Ovary (tissue), 9 donors: ENCODE measurements around the gene PER2. TPM values are rescaled to one million over a fixed set of nuclear protein-coding genes. Genes with fewer than 3 reads are reported as not detected.

Experiments
- DNase-seq, 5 donors: peaks; one replicate each; pipeline ENCODE4 v3.0.0-alpha.2; 2019 to 2020
- H3K27ac ChIP-seq, 2 donors: fragments of 200-600 bp; one replicate each; pipeline versions ENCODE4 v1.5.1 to v1.8.0; 2019 to 2022
- H3K27me3 ChIP-seq: fragments of 200-600 bp; one replicate; pipeline ENCODE4 v1.8.0; 2022
- H3K36me3 ChIP-seq: fragments of 200-600 bp; sonication (generic); one replicate; pipeline ENCODE4 v1.5.1; 2019
- H3K4me1 ChIP-seq: one replicate; pipeline ENCODE4 v1.8.1; 2013; ENCODE audit warnings: mild to moderate bottlenecking, moderate library complexity; ENCODE audit not compliant: insufficient read depth
- H3K4me3 ChIP-seq: fragments of 200-600 bp; sonication (generic); one replicate; pipeline ENCODE4 v1.5.1; 2017
- H3K9me3 ChIP-seq, 2 donors: fragments of 200-600 bp in 1 of 2; sonication (generic) in 1 of 2; one replicate each; pipeline versions ENCODE4 v1.5.1 to v1.8.1; 2013 to 2019; ENCODE audit warnings: mild to moderate bottlenecking in 1 of 2, moderate library complexity in 1 of 2
- EP300 ChIP-seq: sonication (generic); formaldehyde crosslinking; IDR thresholded peaks from one replicate; pipeline ENCODE4 v1.6.1; 2017; ENCODE audit warnings: antibody characterized with exemption
- POLR2A ChIP-seq: fragments of 450-650 bp; IDR thresholded peaks from one replicate; pipeline ENCODE4 v1.6.1; 2017; ENCODE audit warnings: antibody characterized with exemption, mild to moderate bottlenecking, moderate library complexity
- WGBS, 3 donors: extraction: QIAGEN DNeasy Blood & Tissue Kit in 1 of 3; methylation state at CpG; one replicate each; pipeline versions ENCODE4 v1.1.5 to v1.1.7; 2013 to 2017; 5-methylcytosine and 5-hydroxymethylcytosine counted together
- intact Hi-C, 4 donors: fragments of 100-400 bp; cut with DNase I; formaldehyde crosslinking; loops; one replicate each; pipeline versions ENCODE4 v1.11.0 to v1.15.1; 2022 to 2023
- polyA plus RNA-seq, 2 donors: library from polyadenylated mRNA; stranded (reverse); fragments of 200-250 nt in 1 of 2; fragments of 350-450 nt in 1 of 2; fragmentation: Illumina TruSeq in 1 of 2; extraction: RNeasy Lipid Tissue Mini Kit (QIAGEN cat#74804) in 1 of 2; gene quantifications; one replicate each; pipeline ENCODE4 v1.2.3, GENCODE V29; 2013 to 2014
- total RNA-seq, 7 donors: library from RNA; depleted of rRNA in 2 of 7; stranded (reverse); fragments of >200 nt in 2 of 7; fragmentation: NEBNext Ultra II Directional in 3 of 7; extraction: Animal tissue kit (Norgen Biotek cat#: 25700) in 3 of 7; gene quantifications; one replicate each; pipeline versions ENCODE4 v1.1.0 to v1.2.4, GENCODE V29; 2016 to 2023
- TF ChIP-seq, protein P1 (sequence below), 3 donors: fragments of 450-650 bp in 2 of 3; fragments of 200-600 bp in 1 of 3; IDR thresholded peaks; one replicate each; pipeline versions ENCODE4 v1.5.1 to v1.8.0; 2016 to 2022; ENCODE audit warnings: antibody characterized with exemption in 3 of 3, mild to moderate bottlenecking in 1 of 3
- donor health status: DM: no; HTN: no; CAD: no; lungs with moderate emphysema.
- donor health status: DM: no; HTN: no; CAD: no.
- donor health status: Bipolar disorder and iron deficiency.
- donor health status: DM: yes; HTN: yes; CAD: no.
- donor health status: DM: no; HTN: no; CAD: no.
- donor health status: DM: yes; HTN: yes; CAD: no.

PER2 gene
- total and polyA plus RNA-seq, 9 donors = 8.1 to 34.5 (median 22.4) TPM

DNA sequence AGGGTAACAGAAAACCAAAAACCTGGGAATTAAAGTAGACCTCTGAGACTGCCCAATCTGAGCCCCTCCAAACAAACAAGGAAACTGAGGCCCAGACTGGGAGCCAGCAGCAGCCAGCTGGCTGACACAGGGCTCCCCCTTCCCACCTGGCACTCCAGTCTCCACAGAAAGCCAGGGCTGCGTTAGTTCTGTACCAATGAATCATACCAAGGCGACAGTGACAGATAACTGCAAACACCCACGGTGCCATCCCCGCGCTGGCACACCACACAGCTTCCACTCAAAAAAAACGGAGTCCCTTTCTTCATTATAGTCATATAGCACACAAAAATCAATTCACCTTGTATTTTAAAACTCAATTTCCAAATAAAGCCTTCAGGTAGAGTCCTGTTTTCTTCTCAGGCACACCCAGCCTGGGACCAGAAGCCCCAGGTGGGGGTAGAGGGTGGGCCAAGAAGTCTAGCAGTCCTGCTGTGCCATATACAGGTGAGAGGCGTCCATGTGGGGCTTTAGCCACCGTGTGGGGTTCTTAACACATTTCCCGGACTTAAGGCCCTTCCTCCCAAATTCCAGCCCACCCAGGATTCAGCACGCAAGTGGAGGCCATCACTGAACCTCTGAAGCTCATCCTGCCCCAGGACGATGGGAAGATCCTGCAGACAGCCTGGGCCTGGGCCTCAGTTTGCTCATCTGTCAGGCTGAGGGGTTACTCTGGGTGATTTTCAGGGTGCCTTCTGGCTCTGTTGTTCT, 1.2 kb downstream of the PER2 start:
- intact Hi-C loops = no loop called here
- 50 to 52% (median 50%) methylated on average over 11 of the region's 11 CpGs for WGBS, 3 donors
- DNase-seq = peak in 2 of 5 donors; percentile 23 to 50
- Histone ChIP-seq H3K36me3 (no peaks in the 10 kb centered on the region), H3K4me3 (peak overlapping the region; percentile 90), H3K4me1 (peaks cover 10% of the 10 kb centered on the region), H3K9me3 (no peaks in the 10 kb centered on the region), H3K27me3 (no peaks in the 10 kb centered on the region), H3K27ac (peak overlapping the region; percentile 88 to 90)
- TF ChIP-seq EP300 (no peak), POLR2A (no peak)
- TF ChIP-seq, protein P1, sequence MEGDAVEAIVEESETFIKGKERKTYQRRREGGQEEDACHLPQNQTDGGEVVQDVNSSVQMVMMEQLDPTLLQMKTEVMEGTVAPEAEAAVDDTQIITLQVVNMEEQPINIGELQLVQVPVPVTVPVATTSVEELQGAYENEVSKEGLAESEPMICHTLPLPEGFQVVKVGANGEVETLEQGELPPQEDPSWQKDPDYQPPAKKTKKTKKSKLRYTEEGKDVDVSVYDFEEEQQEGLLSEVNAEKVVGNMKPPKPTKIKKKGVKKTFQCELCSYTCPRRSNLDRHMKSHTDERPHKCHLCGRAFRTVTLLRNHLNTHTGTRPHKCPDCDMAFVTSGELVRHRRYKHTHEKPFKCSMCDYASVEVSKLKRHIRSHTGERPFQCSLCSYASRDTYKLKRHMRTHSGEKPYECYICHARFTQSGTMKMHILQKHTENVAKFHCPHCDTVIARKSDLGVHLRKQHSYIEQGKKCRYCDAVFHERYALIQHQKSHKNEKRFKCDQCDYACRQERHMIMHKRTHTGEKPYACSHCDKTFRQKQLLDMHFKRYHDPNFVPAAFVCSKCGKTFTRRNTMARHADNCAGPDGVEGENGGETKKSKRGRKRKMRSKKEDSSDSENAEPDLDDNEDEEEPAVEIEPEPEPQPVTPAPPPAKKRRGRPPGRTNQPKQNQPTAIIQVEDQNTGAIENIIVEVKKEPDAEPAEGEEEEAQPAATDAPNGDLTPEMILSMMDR (IDR thresholded peaks at IDR 0.05) = no peak

DNA sequence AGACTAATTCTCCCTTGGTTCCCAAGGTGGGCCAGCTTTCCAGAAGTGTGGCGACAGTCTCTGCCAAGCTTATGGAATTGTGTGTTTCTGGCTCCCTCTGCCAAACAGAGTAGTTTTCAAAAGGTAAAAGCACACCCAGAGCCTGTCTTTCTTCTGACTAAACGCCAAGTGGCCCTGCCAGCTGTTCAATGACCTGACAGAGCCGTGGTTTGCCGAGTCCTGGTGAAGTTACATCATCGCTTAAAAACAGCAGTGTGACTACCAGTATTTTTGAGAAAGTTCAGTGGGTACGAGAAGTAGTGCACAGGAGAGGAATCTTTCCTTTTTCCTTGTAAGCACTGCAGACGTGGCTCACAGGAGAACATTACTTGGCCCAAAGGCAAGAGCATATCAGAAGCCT, 1.9 kb downstream of the PER2 start:
- TF ChIP-seq EP300 = no peak
- TF ChIP-seq, protein P1 (IDR thresholded peaks at IDR 0.05) = no peak
- no peak for TF ChIP-seq POLR2A
- Histone ChIP-seq H3K27ac (peak overlapping the region; percentile 88 to 90), H3K27me3 (no peaks in the 10 kb centered on the region), H3K4me1 (peaks cover 10% of the 10 kb centered on the region), H3K36me3 (no peaks in the 10 kb centered on the region), H3K4me3 (no peak overlapping the region), H3K9me3 (no peaks in the 10 kb centered on the region)
- intact Hi-C loops = no loop called here
- WGBS, 3 donors = 12 to 23% (median 15%) methylated on average over 7 of the region's 7 CpGs
- DNase-seq = peak; percentile 66 to 82 (median 78)

DNA sequence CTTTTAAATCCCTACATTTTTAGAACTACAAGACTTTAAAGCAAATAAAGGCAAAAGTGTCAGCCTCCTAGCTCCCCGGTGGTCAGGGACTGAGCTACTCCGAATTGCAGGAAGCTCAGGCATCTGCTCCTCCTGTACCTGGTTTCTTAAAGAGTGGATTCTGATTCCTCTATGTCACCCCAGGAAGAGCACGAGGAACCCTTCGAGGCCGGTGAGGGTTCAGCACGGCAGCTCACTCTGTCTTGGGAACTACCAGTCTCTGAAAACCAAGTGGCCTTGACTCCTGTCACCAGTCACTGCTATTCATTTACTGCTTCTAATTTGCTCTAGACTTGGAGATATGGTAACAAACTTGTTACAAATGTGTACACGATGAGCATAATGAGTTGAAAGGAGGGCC, 2.3 kb downstream of the PER2 start:
- H3K4me3 ChIP-seq = no peak overlapping the region
- H3K27ac ChIP-seq = peak overlapping the region; percentile 71 to 90
- intact Hi-C loops = no loop called here
- no peak for DNase-seq
- TF ChIP-seq, protein P1 (IDR thresholded peaks at IDR 0.05) = no peak
- TF ChIP-seq POLR2A (no peak), EP300 (no peak)
- peaks cover 10% of the 10 kb centered on the region for H3K4me1 ChIP-seq
- no peaks in the 10 kb centered on the region for H3K9me3 ChIP-seq
- H3K36me3 ChIP-seq = no peaks in the 10 kb centered on the region
- H3K27me3 ChIP-seq = no peaks in the 10 kb centered on the region
- WGBS, 3 donors = 17 to 35% (median 23%) methylated on average over 7 of the region's 7 CpGs

DNA sequence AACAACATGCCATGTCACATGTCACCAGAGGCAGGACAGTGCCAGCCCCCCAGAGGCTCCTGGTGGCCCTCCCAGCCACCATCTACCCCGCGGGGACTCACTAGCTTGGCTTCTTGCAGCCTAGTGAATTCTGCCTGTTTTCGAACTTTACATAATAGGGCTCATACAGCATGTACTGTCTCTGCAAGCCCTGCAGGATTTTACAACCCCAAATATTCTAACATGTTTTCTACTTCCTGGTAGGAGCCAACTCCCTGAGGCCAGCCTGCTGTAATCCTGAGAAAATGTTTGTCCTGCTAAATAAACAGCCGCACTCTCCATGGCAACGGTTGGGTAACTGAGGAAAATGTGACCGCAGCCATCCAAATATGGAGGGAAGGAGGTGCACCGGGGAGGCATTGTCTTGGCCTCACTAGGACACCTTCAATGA, 2.7 kb downstream of the PER2 start:
- Histone ChIP-seq H3K4me3 (no peak overlapping the region), H3K36me3 (no peaks in the 10 kb centered on the region), H3K27me3 (no peaks in the 10 kb centered on the region), H3K9me3 (no peaks in the 10 kb centered on the region), H3K27ac (peak overlapping the region in 1 of 2 donors; percentile 90), H3K4me1 (peaks cover 10% of the 10 kb centered on the region)
- DNase-seq = peak; percentile 57 to 85 (median 65)
- WGBS, 3 donors = 42 to 58% (median 50%) methylated on average over 7 of the region's 7 CpGs
- intact Hi-C loops = no loop called here
- TF ChIP-seq POLR2A (no peak), EP300 (no peak)
- TF ChIP-seq, protein P1 (IDR thresholded peaks at IDR 0.05) = no peak
